Fibroblast of skin of back (primary cell): ENCODE results near the gene NNMT. TPM values are rescaled to one million over a fixed set of nuclear protein-coding genes. Genes with fewer than 3 reads are reported as not detected.

Experiments
- DNase-seq: peaks from one replicate; pipeline ENCODE4 v3.0.0-alpha.2; 2013
- polyA plus RNA-seq, 2 experiments: library from polyadenylated mRNA; unstranded; fragments of 120-200 nt; gene quantifications; one replicate each; pipeline ENCODE4 v1.2.1, GENCODE V29; 2013; ENCODE audit not compliant: insufficient read length in 2 of 2

The NNMT gene
- 331 TPM for polyA plus RNA-seq (2013, experiment 1 of 2; ENCODE audit: insufficient read length)
- 369 TPM for polyA plus RNA-seq (2013, experiment 2 of 2; ENCODE audit: insufficient read length)

- DNase-seq = peak; percentile 98
Measured at GRCh38 chr11:114295676-114296604, at the start of gene NNMT. TSS of gene NNMT (plus strand) at chr11:114296399. CDS start at chr11:114296557, 158 bp downstream.

- no peak for DNase-seq
Measured at GRCh38 chr11:114247070-114247789, 49.0 kb upstream of the NNMT start.

DNA sequence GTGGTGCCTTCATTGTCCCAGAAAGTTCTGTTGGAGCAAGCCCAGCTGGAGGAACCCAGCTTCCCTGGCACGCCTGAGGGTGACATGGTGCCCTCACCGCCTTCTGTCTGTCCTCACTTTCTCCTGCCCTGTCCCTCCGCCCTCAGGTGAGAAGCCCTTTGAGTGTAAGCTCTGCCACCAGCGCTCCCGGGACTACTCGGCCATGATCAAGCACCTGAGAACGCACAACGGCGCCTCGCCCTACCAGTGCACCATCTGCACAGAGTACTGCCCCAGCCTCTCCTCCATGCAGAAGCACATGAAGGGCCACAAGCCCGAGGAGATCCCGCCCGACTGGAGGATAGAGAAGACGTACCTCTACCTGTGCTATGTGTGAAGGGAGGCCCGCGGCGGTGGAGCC is 46.0 kb upstream of the NNMT start:
- DNase-seq = no peak

- DNase-seq = no peak
Measured at GRCh38 chr11:114250993-114251814, 45.0 kb upstream of the NNMT start.

- no peak for DNase-seq
Measured at GRCh38 chr11:114251815-114252337, 44.3 kb upstream of the NNMT start.

- DNase-seq = no peak
Measured at GRCh38 chr11:114252767-114253166, 43.4 kb upstream of the NNMT start.

DNA sequence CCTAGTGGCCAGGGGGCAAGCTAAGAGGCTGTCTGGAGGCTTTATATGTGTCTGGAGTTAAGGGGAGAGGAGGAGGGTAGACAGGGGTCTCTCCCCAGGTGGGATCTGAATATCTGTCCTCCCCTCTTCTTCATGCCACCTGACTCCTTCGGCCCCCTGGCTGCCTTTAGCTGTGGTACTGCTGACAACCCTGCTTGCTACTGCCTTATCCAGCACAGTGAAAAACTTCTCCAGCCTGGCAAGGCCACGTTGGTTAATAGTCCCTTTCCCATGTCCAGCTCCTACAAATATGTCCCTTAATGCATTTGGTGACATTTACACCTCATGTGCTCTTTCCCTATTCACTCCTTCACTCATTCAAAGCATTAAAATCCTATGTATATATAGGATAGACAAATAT is 42.4 kb upstream of the NNMT start:
- no peak for DNase-seq

- DNase-seq = no peak
Measured at GRCh38 chr11:114254571-114255146, 41.5 kb upstream of the NNMT start.

DNA sequence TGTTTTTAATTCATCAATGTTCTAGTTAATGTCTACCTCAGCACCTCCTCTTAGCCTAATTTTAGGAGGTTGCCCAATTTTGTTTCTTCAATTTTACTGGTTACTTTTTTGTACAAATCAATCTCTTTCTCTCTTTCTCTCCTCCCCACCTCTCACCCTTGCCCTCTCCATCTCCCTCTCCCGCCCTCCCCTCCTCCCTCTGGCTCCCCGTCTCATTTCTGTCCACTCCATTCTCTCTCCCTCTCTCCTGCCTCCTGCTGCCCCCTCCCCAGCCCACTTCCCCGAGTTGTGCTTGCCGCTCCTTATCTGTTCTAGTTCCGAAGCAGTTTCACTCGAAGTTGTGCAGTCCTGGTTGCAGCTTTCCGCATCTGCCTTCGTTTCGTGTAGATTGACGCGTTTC is 40.9 kb upstream of the NNMT start:
- no peak for DNase-seq

- DNase-seq = no peak
Measured at GRCh38 chr11:114256176-114256966, 39.8 kb upstream of the NNMT start.

DNA sequence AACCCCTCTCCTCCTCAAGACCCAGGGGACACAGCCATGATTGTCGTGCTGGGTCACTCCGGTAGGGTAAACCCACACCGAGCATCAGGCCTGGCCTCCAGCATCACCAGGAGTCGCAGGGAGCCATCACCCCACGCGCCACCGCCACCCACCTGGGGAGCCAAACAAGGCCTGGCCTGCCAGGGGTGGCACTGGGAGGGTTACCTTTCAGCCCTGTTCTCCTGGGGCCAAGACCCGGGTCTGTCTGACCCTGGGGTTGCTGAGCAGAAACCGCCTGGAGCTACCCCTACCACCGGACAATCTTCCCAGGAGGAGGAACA is 39.3 kb upstream of the NNMT start:
- DNase-seq = no peak

GRCh38 chr11:114257621-114258558 is 38.3 kb upstream of the NNMT start:
- DNase-seq = no peak

DNA sequence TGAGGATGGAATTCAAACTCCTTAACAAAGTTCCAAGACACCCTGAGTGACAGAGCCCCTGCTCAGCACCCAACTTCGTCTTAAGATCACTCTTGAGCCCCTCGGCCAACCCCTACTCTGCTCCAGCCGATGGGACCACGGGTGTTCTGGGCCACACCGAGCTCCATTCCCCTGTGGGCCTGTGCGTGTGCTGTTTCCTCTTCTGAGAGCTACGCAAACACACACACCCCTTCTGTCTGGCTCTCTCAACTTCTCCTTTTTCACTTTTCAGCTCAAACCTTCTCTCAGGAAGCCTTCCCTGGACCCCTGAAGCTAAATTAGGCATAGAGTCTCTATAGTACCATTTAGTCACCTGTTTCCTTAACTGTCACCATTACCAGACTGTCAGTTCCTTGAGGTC is 37.5 kb upstream of the NNMT start:
- no peak for DNase-seq

DNA sequence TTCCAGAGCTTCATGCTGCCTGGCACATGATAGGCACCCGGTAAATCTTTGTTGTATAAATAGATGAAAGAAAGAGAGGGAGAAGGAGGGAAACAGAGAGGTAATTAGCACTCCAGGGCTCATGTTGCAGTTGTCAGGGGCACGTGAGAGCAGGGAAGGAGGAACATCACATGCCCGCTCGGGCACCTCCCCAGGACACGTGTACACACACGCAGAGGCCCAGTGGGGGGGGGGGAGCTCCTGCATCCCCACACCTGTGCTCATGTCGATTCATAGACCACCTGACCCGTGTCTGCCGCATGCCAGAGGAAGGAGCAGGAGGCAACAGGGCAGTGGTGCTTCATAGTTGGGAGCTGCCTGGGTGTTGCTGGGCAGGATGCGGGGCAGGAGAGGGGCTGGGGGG is 37.1 kb upstream of the NNMT start:
- DNase-seq = no peak

DNA sequence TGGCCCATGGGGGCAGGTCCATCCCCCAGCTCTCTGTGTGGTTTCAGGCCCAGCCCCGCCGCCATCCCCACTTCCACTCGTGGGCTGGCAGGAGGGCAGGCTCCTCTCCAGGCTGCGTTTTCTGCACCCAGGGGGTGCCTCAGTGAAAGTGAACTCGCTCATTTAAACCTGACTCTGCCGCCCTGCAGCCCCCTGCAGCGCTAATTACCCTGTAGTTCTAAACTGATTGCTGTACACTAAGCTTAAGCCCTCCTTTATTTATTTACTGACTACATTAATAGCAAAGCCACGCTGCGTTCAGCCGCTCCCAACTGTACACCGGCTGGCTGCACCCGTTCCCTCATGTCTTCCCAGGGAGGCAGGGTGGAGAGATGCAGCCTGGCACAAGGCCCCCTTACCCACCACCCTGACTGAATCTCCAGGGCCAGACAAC is 36.6 kb upstream of the NNMT start:
- DNase-seq = no peak

DNA sequence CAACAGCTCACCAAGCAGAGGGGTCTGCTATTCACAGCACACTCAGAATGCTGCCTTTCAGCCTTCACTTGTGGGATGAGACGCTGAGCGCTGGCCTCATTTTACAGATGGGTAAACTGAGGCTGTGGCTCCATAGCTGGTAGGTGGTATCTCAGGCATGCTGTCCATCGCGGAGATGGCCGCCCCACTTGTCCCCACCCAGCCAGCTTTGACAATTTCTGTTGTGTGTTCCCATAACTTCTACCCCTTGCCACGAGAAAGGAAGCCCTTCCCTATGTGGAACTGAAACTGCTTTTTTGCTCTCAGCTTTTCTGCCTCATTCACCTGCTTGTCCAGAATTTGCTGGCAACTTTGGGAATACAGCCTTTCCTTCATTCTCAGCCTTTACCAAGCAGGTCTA is 36.1 kb upstream of the NNMT start:
- DNase-seq = no peak

DNA sequence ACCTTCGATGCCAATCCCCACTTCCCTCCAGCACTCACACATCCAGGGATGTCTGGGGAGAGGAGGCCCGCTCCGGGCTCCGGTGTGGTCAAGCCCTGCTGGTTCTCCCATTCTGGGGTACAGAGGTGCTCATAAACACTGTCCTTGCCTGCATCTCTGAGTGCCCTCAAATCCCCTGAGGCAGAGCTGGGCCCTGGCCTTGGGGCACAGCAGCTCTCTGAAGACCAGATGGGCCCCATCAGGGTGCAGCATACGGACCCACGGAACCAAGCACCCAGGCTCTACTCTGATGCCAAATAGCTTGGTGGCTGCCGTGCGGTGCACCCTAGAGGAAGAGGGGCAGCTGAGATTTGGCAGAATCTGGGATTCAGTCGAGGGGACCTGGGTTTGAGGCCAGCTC is 35.7 kb upstream of the NNMT start:
- DNase-seq = no peak

DNA sequence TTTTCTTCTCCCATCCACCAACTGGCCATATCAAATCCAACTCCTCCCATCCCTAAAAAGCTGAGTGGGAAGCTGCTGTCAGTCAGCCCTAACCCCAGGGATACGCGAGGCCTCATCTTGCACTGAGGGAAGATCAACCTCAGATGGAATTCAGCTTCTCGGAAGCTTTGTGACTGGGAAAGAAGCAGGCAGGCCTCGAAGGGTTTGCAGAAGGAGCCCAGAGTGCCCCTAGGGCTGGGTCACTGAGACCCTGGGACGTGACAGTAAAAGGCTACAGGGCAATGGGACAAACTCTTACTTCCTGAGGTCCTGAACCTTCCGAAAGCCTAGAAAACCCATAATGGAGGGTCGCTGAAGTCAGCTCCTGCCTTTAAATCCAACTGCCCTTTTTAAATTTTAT is 34.4 kb upstream of the NNMT start:
- DNase-seq = no peak

- DNase-seq = peak; percentile 50
Measured at GRCh38 chr11:114262681-114263512, 33.3 kb upstream of the NNMT start.
